GM19193 (cell line): ENCODE data around the gene PHC3.
A peak's percentile ranks its signal among the peaks of the same experiment; 100 is the strongest.

Source experiments
- POLR2A ChIP-seq: IDR thresholded peaks from 4 replicates; pipeline ENCODE4 v1.6.1; 2011; ENCODE audit not compliant: insufficient read depth, insufficient read length; ENCODE audit errors: extremely low read depth

PHC3 gene

GRCh38 chr3:170044271-170044670, 137.3 kb downstream of the PHC3 start:
- TF ChIP-seq POLR2A: no peak

DNA sequence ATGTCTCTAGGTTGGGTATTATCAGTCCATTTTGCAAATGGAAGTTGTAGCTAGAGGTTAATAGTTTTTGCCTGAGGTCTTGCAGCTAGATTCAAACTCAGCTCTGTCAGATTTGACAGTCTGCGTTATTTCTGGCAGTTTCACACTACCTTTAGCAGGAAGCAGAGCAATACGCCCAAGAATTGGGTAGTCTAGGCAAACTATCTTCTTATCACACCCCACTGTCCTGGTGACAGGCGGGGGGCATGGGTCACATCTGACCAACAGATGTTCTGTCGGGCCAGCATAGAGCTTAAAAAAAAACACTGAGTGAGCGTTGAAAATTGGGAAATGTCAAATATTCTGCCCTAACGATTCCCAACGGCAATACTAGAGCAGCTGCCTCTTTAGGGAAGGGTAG, 138.0 kb downstream of the PHC3 start:
- no peak for TF ChIP-seq POLR2A

DNA sequence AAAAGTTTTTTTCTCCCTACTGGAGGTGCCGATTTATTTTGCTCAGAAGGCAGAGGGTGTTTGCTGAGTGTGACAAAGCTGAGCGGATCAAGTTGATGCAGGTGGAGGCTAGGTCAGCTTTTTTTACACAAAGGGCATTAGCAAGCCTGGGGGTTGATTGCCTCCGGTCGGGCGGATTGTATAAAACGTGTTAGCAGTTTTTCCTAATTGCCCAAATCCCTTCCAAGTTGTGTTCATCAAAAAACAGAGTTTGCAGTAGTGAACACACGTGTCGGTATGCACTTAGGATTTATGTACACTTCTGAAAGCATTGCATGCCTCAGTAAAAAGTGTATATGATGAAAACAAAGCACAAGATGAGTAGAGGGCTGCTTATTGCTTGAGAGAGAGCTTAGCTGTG, 141.1 kb downstream of the PHC3 start:
- TF ChIP-seq POLR2A: no peak

GRCh38 chr3:170038434-170039110, 143.0 kb downstream of the PHC3 start:
- peak; percentile 18 for TF ChIP-seq POLR2A
